ENCODE results near the gene ANTKMT. TPM values are rescaled to one million over a fixed set of nuclear protein-coding genes. Genes with fewer than 3 reads are reported as not detected.
A peak's percentile ranks its signal among the peaks of the same experiment; 100 is the strongest.

Gene ANTKMT, protein sequence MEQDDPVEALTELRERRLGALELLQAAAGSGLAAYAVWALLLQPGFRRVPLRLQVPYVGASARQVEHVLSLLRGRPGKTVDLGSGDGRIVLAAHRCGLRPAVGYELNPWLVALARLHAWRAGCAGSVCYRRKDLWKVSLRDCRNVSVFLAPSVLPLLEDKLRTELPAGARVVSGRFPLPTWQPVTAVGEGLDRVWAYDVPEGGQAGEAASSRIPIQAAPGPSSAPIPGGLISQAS
- total RNA-seq (2014; rRNA removed; shearing (Covaris generic)), result 22.6 and 29.8 TPM in 2 replicates

DNA sequence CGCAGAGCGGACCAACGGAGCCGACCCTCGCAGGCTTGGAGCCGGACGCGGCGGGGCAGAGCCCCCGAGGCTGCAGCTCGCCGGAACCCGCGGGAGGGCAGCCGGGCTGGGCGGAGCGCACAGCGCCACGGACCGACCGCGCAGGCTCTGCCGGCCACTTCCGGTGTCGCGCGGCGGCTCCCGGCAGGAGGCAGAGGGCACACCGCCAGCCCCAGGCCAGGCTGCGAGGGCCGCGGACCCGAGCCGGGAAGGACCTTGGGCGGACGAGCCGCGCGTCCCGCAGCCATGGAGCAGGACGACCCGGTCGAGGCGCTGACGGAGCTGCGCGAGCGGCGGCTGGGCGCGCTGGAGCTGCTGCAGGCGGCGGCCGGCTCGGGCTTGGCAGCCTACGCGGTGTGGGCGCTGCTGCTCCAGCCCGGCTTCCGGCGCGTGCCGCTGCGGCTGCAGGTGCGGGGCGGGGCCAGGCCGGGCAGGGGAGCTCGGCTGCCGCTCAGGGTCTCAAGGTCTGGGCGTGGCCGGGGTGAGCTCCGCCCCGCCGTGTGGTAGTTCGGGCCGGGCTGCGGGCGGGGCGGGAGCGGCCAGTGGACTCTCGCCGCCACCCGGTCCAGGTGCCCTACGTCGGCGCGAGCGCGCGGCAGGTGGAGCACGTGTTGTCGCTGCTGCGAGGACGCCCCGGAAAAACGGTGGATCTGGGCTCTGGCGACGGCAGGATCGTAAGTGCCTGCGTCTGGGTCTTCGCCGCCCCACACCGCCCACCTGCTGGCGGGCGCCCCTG, at the start of gene ANTKMT:
TSS of gene ANTKMT (plus strand) at position 157 of the 775 bp plus-strand sequence. CDS start at position 286, 129 bp downstream.
- DNase-seq, result peak; percentile 99
- Histone ChIP-seq H3K4me3 (ENCODE audit: insufficient read depth, low read depth, low read length) (peak within 1 kb of the TSS; percentile 80), H3K27me3 (ENCODE audit: control insufficient read depth, insufficient read depth, low read length) (peaks cover 14% of the 10 kb centered on the region; the same call in 1 of the 2 replicates), H3K36me3 (replicated peaks; ENCODE audit: control insufficient read depth, insufficient read depth, low read length) (no peaks in the 10 kb centered on the region)

DNA sequence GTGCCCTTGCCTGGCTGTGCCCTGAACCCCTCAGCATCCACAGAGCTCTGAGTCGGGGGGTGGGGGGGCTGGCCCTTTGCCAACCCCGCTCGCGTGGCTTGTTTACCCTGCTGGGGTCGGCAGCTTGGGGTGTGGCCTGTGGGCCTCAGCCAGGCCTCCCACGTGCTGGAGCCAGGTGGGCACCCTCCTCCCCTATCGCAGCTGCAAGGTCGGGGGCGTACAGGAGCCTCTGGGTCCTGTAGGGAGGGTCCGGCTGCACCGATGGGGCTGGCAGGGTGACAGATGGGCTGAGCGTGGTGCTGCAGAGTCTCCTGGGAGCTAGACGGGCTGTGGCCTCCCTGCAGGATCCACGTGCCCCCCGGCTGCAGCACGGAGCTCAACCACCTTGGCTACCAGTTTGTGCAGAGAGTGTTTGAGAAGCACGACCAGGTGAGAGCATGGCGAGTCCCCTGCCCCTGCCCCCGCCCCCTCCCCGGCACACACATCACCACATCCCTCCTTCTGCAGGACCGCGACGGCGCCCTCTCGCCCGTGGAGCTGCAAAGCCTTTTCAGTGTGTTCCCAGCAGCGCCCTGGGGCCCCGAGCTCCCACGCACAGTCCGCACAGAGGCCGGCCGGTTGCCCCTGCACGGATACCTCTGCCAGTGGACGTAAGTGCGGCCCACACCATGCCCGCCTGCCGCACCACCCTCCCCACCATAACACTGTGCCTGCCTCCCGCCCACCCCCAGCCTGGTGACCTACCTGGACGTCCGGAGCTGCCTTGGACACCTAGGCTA, 49.4 kb upstream of the ANTKMT start:
- no peak for DNase-seq
- Histone ChIP-seq H3K36me3 (replicated peaks; ENCODE audit: control insufficient read depth, insufficient read depth, low read length) (peaks cover 17% of the 10 kb centered on the region), H3K4me3 (ENCODE audit: insufficient read depth, low read depth, low read length) (no peak overlapping the region), H3K27me3 (ENCODE audit: control insufficient read depth, insufficient read depth, low read length) (no peaks in the 10 kb centered on the region)

DNA sequence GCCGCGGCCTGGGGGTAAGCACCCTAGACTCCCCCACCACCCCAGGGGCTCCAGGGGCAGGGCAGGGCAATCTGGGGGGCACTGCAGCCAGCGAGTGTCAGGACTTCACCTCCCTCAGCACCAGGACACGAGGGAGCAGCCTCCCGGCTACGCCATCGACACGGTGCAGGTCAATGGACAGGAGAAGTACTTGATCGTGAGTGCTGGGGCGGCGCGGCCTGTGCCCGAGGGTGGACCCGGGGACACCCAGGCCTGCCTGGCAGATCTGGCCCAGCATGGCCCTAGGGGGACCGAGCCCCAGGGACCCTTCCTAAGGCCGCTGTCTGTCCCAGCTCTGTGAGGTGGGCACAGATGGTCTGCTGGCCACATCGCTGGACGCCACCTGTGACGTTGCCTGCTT, 48.6 kb upstream of the ANTKMT start:
- no peak for DNase-seq
- no peak overlapping the region for H3K4me3 ChIP-seq (ENCODE audit: insufficient read depth, low read depth, low read length)
- H3K27me3 ChIP-seq (ENCODE audit: control insufficient read depth, insufficient read depth, low read length), result no peaks in the 10 kb centered on the region
- H3K36me3 ChIP-seq (replicated peaks; ENCODE audit: control insufficient read depth, insufficient read depth, low read length), result peaks cover 17% of the 10 kb centered on the region

DNA sequence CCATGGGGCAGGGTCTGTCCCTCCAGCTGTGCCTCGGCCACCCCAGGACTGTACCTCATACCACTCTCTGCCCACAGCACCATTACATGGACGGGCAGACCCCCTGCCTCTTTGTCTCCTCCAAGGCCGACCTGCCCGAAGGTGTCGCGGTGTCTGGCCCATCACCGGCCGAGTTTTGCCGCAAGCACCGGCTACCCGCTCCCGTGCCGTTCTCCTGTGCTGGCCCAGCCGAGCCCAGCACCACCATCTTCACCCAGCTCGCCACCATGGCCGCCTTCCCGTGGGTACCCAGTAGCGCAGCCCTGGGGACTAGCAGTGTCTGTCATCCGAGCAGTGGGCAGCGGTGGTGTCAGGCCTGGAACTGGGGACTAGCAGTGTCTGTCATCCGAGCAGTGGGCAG, 48.1 kb upstream of the ANTKMT start:
- Histone ChIP-seq H3K36me3 (replicated peaks; ENCODE audit: control insufficient read depth, insufficient read depth, low read length) (peaks cover 17% of the 10 kb centered on the region), H3K4me3 (ENCODE audit: insufficient read depth, low read depth, low read length) (no peak overlapping the region), H3K27me3 (ENCODE audit: control insufficient read depth, insufficient read depth, low read length) (no peaks in the 10 kb centered on the region)
- no peak for DNase-seq

DNA sequence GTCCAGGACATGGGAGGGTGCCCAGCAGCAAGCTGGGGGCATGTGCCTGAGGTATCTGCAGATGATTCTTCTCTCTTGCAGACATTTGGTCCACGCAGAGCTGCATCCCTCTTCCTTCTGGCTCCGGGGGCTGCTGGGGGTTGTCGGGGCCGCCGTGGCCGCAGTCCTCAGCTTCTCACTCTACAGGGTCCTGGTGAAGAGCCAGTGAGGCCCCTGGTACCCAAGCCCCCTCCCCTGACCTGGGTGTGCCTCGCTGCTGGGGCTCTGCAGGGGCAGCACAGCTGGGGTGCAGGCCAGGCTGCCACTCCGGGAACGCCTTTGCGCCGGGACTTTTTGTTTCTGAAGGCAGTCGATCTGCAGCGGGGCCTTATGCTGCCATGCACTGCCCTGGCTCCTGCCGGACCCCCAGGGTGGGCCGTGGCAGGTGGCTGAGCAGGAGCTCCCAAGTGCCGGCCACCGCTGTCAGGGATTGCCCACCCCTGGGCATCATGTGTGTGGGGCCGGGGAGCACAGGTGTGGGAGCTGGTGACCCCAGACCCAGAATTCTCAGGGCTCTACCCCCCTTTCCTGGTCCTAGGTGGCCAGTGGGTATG, 47.5 kb upstream of the ANTKMT start:
- Histone ChIP-seq H3K27me3 (ENCODE audit: control insufficient read depth, insufficient read depth, low read length) (no peaks in the 10 kb centered on the region), H3K4me3 (ENCODE audit: insufficient read depth, low read depth, low read length) (no peak overlapping the region), H3K36me3 (replicated peaks; ENCODE audit: control insufficient read depth, insufficient read depth, low read length) (peaks cover 17% of the 10 kb centered on the region)
- DNase-seq, result no peak

DNA sequence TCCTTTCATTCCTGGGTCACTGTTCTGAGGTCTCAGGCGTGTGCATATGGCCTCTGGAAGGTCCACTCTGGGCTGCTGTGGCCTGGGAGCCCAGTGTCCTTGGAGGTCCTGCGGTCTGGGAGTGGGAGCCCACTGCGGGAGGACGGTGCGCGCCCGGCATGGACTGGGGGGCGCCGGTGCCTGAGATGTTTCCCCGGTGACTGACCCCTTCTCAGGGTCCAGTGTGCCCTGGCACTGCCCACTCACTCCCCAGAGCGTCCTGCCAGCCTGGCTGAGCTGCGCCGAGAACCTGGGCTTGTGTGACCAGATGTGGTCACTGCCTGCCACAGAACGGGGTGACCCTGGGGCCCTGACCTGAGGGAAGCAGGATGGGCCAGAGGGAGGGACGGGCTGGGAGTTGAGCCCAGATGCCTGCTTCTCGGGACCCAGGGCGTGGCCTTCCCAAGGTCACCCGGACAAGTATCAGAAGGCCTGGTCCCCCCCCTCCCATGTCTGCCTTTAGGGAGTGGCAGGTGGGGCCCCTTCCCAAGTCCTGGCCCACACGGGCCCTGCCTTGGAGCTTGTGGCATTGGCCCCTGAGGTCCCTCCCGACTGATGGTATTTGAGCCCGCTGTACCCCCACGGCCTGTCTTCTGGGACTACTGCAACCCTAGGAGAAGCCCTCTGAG, 46.6 kb upstream of the ANTKMT start:
- Histone ChIP-seq H3K27me3 (ENCODE audit: control insufficient read depth, insufficient read depth, low read length) (no peaks in the 10 kb centered on the region), H3K4me3 (ENCODE audit: insufficient read depth, low read depth, low read length) (no peak overlapping the region), H3K36me3 (replicated peaks; ENCODE audit: control insufficient read depth, insufficient read depth, low read length) (peaks cover 14% of the 10 kb centered on the region)
- peak; percentile 69 for DNase-seq

DNA sequence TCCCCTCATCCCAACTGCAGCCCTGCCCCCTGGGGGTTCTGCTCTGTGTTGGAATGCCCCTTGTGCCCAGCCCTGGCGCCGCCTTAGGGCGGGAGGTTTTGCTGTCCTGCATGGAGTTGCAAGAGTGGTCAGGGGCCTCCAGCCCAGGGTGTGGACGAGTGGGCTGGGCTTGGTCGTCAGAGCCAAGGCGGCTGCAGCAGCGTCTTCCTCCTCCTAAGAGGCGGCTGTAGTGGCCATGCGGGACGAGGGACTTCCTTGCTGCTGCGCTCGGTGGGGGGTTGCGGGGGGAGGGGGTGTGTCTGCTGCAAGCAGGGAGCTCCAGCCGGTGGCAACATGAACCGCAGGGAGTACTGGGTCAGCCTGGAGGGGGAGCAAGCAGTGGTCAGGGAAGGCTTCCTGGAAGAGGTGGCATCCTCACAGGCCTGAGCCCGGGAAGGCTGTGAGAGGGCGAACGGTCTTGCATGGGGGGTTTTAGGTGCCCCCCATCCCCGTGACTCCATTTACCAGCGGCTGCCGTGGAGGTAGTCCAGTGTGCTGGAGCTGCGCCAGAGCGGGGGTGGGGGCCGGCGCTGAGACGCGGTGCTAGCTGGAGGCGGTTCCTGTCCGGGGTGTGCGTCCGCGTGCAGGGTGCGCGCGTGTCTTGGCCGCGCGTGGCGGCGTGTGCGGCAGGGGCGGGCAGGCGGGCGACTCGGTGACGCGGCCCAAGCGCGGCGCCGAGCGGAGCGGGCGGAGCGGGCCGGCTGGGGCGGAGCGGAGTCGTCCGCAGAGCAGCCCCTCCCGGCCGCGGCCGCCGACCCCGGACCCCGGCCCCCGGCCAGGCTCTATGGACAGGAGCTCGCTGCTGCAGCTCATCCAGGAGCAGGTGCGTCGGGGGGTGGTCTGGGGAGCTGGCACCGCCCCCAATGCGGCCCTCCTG, 45.7 kb upstream of the ANTKMT start, which contains the start of gene RHBDL1:
TSS of gene RHBDL1 (plus strand) at position 704 of the 916 bp plus-strand sequence. CDS start at position 824, 120 bp downstream.
- H3K27me3 ChIP-seq (ENCODE audit: control insufficient read depth, insufficient read depth, low read length), result no peaks in the 10 kb centered on the region
- H3K4me3 ChIP-seq (ENCODE audit: insufficient read depth, low read depth, low read length), result peak within 1 kb of the TSS; percentile 47
- DNase-seq, result peak; percentile 92
- H3K36me3 ChIP-seq (replicated peaks; ENCODE audit: control insufficient read depth, insufficient read depth, low read length), result peaks cover 9% of the 10 kb centered on the region

DNA sequence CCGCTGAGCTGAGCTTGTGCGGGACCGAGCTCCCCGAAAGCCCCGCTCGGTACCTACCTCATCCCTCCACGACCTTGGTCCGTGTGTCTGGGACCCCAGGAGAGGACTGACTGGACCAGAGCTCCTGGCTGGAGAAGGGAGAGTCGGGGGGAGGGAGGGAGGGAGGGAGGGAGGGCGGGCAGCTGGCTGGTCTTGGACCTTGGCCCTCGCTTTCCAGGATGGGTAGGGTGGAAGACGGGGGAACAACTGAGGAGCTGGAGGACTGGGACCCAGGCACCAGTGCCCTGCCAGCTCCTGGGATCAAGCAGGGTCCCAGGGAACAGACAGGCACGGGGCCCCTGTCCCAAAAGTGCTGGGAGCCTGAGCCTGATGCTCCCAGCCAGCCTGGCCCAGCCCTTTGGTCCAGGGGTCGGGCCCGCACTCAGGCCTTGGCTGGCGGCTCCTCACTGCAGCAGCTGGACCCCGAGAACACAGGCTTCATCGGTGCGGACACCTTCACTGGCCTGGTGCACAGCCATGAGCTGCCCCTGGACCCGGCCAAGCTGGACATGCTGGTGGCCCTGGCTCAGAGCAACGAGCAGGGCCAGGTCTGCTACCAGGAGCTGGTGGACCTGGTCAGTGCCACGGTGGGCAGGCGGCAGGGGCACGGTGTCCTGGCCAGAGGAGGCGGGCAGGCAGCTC, 44.9 kb upstream of the ANTKMT start:
- H3K36me3 ChIP-seq (replicated peaks; ENCODE audit: control insufficient read depth, insufficient read depth, low read length), result peaks cover 6% of the 10 kb centered on the region
- peak overlapping the region; percentile 47; the same call in 1 of the 2 replicates for H3K4me3 ChIP-seq (ENCODE audit: insufficient read depth, low read depth, low read length)
- H3K27me3 ChIP-seq (ENCODE audit: control insufficient read depth, insufficient read depth, low read length), result no peaks in the 10 kb centered on the region
- no peak for DNase-seq

DNA sequence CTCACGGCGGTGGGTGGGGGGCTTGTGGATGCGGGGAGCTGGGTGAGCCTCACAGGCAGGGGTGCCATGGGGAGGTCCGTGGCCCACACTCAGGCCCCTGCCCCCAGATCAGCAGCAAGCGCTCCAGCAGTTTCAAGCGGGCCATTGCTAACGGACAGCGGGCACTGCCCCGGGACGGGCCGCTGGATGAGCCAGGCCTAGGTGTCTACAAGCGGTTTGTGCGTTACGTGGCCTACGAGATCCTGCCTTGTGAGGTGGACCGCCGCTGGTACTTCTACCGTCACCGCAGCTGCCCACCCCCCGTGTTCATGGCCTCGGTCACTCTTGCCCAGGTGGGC, 44.4 kb upstream of the ANTKMT start:
- DNase-seq, result no peak
- Histone ChIP-seq H3K27me3 (ENCODE audit: control insufficient read depth, insufficient read depth, low read length) (no peaks in the 10 kb centered on the region), H3K4me3 (ENCODE audit: insufficient read depth, low read depth, low read length) (no peak overlapping the region), H3K36me3 (replicated peaks; ENCODE audit: control insufficient read depth, insufficient read depth, low read length) (peaks cover 5% of the 10 kb centered on the region)

DNA sequence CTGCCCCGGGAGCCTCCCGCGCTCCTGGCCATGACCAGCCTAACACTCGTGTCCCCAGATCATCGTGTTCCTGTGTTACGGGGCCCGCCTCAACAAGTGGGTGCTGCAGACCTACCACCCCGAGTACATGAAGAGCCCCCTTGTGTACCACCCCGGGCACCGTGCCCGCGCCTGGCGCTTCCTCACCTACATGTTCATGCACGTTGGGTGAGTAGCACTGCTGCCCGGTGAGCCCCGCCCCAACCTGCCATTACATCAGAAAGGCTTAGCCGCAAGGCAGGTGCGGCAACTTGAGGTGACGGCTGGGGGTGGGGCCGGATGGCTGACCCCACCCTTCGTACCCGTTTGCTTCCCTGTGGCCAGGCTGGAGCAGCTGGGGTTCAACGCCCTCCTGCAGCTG, 44.0 kb upstream of the ANTKMT start:
- Histone ChIP-seq H3K4me3 (ENCODE audit: insufficient read depth, low read depth, low read length) (no peak overlapping the region), H3K36me3 (replicated peaks; ENCODE audit: control insufficient read depth, insufficient read depth, low read length) (peaks cover 7% of the 10 kb centered on the region), H3K27me3 (ENCODE audit: control insufficient read depth, insufficient read depth, low read length) (no peaks in the 10 kb centered on the region)
- peak; percentile 76 for DNase-seq

DNA sequence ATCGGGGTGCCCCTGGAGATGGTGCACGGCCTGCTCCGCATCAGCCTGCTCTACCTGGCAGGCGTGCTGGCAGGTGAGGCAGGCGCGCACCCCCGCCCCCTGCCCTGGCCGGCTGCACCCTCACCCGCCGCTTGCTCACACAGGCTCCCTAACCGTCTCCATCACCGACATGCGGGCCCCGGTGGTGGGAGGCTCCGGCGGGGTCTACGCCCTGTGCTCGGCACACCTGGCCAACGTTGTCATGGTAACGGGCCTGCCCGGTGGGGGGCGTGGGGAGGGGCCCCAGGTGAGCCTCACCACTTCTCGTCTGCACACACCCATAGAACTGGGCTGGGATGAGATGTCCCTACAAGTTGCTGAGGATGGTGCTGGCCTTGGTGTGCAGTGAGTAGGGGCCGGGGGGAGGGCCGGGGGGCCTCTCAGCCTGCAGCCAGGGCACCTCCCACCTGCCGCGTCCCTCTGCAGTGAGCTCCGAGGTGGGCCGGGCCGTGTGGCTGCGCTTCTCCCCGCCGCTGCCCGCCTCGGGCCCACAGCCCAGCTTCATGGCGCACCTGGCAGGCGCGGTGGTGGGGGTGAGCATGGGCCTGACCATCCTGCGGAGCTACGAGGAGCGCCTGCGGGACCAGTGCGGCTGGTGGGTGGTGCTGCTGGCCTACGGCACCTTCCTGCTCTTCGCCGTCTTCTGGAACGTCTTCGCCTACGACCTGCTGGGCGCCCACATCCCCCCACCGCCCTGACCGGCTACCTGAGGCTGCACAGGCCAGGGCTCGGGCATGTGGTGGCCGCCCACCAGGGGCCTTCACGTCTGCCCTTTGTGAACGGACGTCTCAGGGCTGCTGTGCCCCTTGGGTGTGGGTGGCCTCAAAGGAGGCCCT, 43.4 kb upstream of the ANTKMT start:
- Histone ChIP-seq H3K27me3 (ENCODE audit: control insufficient read depth, insufficient read depth, low read length) (no peaks in the 10 kb centered on the region), H3K4me3 (ENCODE audit: insufficient read depth, low read depth, low read length) (no peak overlapping the region), H3K36me3 (replicated peaks; ENCODE audit: control insufficient read depth, insufficient read depth, low read length) (peaks cover 13% of the 10 kb centered on the region)
- DNase-seq, result peak; percentile 89

DNA sequence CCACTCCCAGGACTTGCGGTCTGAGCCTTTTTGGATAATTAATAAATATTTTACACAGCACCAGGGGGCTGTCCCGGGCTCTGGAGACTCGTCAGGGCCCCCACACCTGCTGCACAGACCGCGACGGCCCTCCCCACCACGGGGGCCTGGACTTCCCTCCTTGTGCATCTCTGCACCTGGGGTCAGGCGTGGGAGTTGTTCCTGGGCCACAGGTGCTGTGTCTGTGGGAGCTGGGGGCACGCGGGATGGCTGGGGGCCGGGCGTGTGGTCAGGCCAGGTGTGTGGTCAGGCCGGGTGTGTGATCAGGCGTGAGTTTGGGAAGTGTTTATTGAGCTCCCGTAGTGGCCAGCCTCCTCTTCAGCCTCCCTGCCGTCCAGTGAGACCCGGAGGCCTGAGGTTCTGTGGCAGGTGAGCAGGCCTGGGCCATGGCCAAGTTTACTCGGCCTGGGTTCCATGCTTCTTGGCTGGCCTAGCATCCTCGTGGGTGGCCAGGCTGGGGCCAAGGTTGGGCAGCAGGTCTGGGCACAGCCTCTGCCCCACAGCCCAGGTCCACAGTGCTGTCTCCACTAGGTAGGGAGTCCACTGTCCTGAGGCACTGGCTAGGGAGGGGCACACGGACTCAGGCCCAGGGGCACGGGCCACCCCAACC, 42.6 kb upstream of the ANTKMT start:
- Histone ChIP-seq H3K36me3 (replicated peaks; ENCODE audit: control insufficient read depth, insufficient read depth, low read length) (peaks cover 11% of the 10 kb centered on the region), H3K27me3 (ENCODE audit: control insufficient read depth, insufficient read depth, low read length) (no peaks in the 10 kb centered on the region), H3K4me3 (ENCODE audit: insufficient read depth, low read depth, low read length) (no peak overlapping the region)
- DNase-seq, result no peak
